ENCODE data around the gene ABR.
"Not testable (repeated sequence)": the region's sequence is repeated elsewhere in the genome, so short reads cannot be mapped to it uniquely, and the experiment has no call there.

ABR gene

GRCh38 chr17:1201132-1201702 is 21.4 kb upstream of the ABR start:
- no peak for DNase-seq (ENCODE audit: low read depth)

- not testable (repeated sequence) for DNase-seq (ENCODE audit: low read depth)
These were observed 19.5 kb upstream of the ABR start for GRCh38 chr17:1199271-1199743.

- DNase-seq (ENCODE audit: low read depth): peak; percentile 46
These were observed 18.2 kb upstream of the ABR start for GRCh38 chr17:1197781-1198490.

- peak; percentile 32 for DNase-seq (ENCODE audit: low read depth)
These were observed 17.6 kb upstream of the ABR start for GRCh38 chr17:1197379-1197778.

GRCh38 chr17:1196946-1197345 is 17.2 kb upstream of the ABR start:
- no peak for DNase-seq (ENCODE audit: low read depth)

- DNase-seq (ENCODE audit: low read depth): no peak
These were observed 13.3 kb upstream of the ABR start for GRCh38 chr17:1192911-1193699.

GRCh38 chr17:1190751-1191331 is 11.1 kb upstream of the ABR start:
- peak; percentile 73 for DNase-seq (ENCODE audit: low read depth)

- peak; percentile 21 for DNase-seq (ENCODE audit: low read depth)
These were observed 9.2 kb upstream of the ABR start for GRCh38 chr17:1188812-1189504.

GRCh38 chr17:1186923-1187771 is 7.4 kb upstream of the ABR start:
- peak; percentile 87 for DNase-seq (ENCODE audit: low read depth)

GRCh38 chr17:1186214-1186820 is 6.5 kb upstream of the ABR start:
- DNase-seq (ENCODE audit: low read depth): peak; percentile 27

- no peak for DNase-seq (ENCODE audit: low read depth)
These were observed 3.5 kb upstream of the ABR start for GRCh38 chr17:1183171-1183873.

GRCh38 chr17:1182811-1183170 is 3.0 kb upstream of the ABR start:
- DNase-seq (ENCODE audit: low read depth): no peak

GRCh38 chr17:1181753-1182137 is 2.0 kb upstream of the ABR start:
- no peak for DNase-seq (ENCODE audit: low read depth)

- DNase-seq (ENCODE audit: low read depth): no peak
These were observed 1.4 kb upstream of the ABR start for GRCh38 chr17:1180958-1181752.

GRCh38 chr17:1179112-1179817 is 516 bp downstream of the ABR start:
- peak; percentile 54 for DNase-seq (ENCODE audit: low read depth)

- peak; percentile 69 for DNase-seq (ENCODE audit: low read depth)
These were observed 2.6 kb downstream of the ABR start for GRCh38 chr17:1177016-1177700.

GRCh38 chr17:1174263-1174880 is 5.4 kb downstream of the ABR start:
- DNase-seq (ENCODE audit: low read depth): no peak
